ENCODE data around the gene RASA1. TPM values are rescaled to one million over a fixed set of nuclear protein-coding genes. Genes with fewer than 3 reads are reported as not detected.

The RASA1 gene
- total RNA-seq, 4 donors from 2014 or later: 22.8 to 37.7 (median 30.3) TPM

DNA sequence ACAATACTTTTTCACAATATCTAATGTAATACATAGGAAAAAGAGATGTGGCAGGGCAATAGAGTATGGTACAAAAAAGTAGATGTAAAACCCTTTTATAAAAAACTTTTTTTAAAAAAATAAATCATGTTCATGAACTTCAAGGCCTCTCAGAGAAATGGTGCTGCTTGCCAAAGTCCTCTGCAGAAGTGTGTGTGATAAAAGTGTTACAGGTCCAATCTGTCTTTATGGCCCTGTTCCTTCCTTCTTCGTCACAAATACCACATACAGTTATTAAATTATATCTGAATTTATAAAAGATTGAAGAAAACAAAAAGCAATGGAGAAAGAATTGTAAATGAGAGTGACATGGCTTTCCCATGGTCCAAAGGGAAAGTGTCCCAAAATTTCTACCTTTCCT lies 166.8 kb downstream of the RASA1 start:
- DNase-seq (ENCODE audit: low spot score) (no peak), ATAC-seq (ENCODE audit: low FRiP score) (no peak)
- no peak for TF ChIP-seq CTCF (IDR thresholded peaks at IDR 0.05)

- TF ChIP-seq CTCF (IDR thresholded peaks at IDR 0.05): no peak
- ATAC-seq (ENCODE audit: low FRiP score): no peak
- no peak for DNase-seq (ENCODE audit: low spot score)
Observed at GRCh38 chr5:87435144-87435694, 167.5 kb downstream of the RASA1 start.

GRCh38 chr5:87437724-87438123 lies 170.0 kb downstream of the RASA1 start:
- no peak for TF ChIP-seq CTCF (IDR thresholded peaks at IDR 0.05)
- no peak for DNase-seq (ENCODE audit: low spot score)
- no peak for ATAC-seq (ENCODE audit: low FRiP score)

DNA sequence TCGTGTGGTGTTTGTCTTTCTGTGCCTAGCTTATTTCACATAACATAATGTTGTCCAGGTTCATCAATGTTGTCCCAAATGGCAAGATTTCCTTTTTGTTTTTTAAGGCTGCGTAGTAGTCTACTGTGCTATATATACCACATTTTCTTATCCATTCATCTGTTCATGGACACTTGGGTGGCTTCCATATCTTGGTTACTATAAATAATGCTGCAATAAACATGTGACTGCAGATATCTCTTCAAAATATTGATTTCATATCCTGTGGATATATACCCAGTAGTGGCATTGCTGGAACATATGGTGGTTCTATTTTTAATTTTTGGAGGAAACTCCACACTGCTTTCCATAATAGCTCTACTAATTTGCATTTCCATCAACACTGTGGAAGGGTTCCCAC lies 170.5 kb downstream of the RASA1 start:
- no peak for TF ChIP-seq CTCF (IDR thresholded peaks at IDR 0.05)
- ATAC-seq (ENCODE audit: low FRiP score) (no peak), DNase-seq (ENCODE audit: low spot score) (no peak)

Small RNA genes within 50 kb of the gene (small RNA-seq; reads per million reads assigned to genes)
- gene RN7SL629P (not detected), gene RNU6-606P (not detected), gene RNU6-727P (not detected)

Other genes with a start within 250 kb of the RASA1 start
- gene CCNH, start 145.0 kb downstream of the RASA1 start, total RNA-seq: 100 to 1,000 TPM; 191 to 370 (median 240) TPM

Measured in omental fat pad (tissue), 4 donors.